Renal pelvis (tissue), 12 donors: ENCODE measurements around the gene GPR39. TPM values are rescaled to one million over a fixed set of nuclear protein-coding genes. Genes with fewer than 3 reads are reported as not detected.
A peak's percentile ranks its signal among the peaks of the same experiment; 100 is the strongest.
"Not testable (repeated sequence)": the region's sequence is repeated elsewhere in the genome, so short reads cannot be mapped to it uniquely, and the experiment has no call there.

Experiments used
- DNase-seq: peaks from one replicate; pipeline ENCODE4 v3.0.0-alpha.2; 2013
- long read RNA-seq, 16 experiments: transcript quantifications; one replicate each; lab custom pipeline, GENCODE V29; 2026
- polyA plus RNA-seq, 3 donors: library from polyadenylated mRNA; unstranded; fragments of 120-200 nt; gene quantifications; one replicate each; pipeline ENCODE4 v1.2.1, GENCODE V29; 2013; ENCODE audit not compliant: insufficient read length in 3 of 3

Gene GPR39
- 1 to 10 TPM; 3.1 to 4.1 (median 4.0) TPM for polyA plus RNA-seq
- long read RNA-seq, donor 1, result 0 reads
- long read RNA-seq, donor 2, result 0 reads
- long read RNA-seq, donor 3, result 0 reads
- long read RNA-seq, donor 4, result 0 reads
- long read RNA-seq, donor 5, partial matches to known transcripts, result 30 of 30 reads
- long read RNA-seq, donor 5, other reads (novel, unspliced or antisense), result 0 of 30 reads
- long read RNA-seq, donor 6, result 0 reads
- long read RNA-seq, donor 7, partial matches to known transcripts, result 23 of 80 reads
- long read RNA-seq, donor 7, other reads (novel, unspliced or antisense), result 57 of 80 reads
- long read RNA-seq, donor 8, partial matches to known transcripts, result 9 of 9 reads
- long read RNA-seq, donor 8, other reads (novel, unspliced or antisense), result 0 of 9 reads
- long read RNA-seq, donor 9, partial matches to known transcripts, result 66 of 71 reads
- long read RNA-seq, donor 9, other reads (novel, unspliced or antisense), result 5 of 71 reads
- long read RNA-seq, donor 10, partial matches to known transcripts, result 6 of 61 reads
- long read RNA-seq, donor 10, other reads (novel, unspliced or antisense), result 55 of 61 reads
- long read RNA-seq, donor 11, partial matches to known transcripts, result 11 of 11 reads
- long read RNA-seq, donor 11, other reads (novel, unspliced or antisense), result 0 of 11 reads
- long read RNA-seq, donor 12, result 0 reads
- long read RNA-seq, donor 13, result 0 reads
- long read RNA-seq, donor 14, result 0 reads
- long read RNA-seq, donor 15, partial matches to known transcripts, result 14 of 79 reads
- long read RNA-seq, donor 15, other reads (novel, unspliced or antisense), result 65 of 79 reads
- long read RNA-seq, donor 16, result 0 reads

GRCh38 chr2:132416723-132417395, at the start of gene GPR39:
Gene GPR39, plus strand, starts transcription at chr2:132416805.
- no peak for DNase-seq

DNA sequence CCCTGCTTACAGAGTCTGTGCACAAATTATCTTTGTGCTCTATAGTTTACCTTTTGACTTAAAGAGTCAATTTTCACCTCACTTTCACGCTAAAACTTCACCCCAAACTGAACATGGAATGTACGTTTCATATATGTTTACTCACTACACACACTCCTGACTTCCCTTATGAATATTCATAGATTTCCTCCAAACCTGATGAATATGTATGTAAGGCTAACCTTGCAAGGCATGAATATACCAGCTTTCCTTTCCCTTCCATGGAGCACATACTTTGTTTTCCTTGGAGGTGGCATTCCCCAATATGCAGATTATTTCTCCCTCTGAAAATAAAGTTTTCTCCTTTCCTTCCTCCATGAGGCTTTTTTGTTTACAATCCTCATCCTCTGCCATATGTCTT, 48.4 kb upstream of the GPR39 start:
- DNase-seq, result no peak

GRCh38 chr2:132372276-132372675, 44.3 kb upstream of the GPR39 start:
- DNase-seq, result no peak

DNA sequence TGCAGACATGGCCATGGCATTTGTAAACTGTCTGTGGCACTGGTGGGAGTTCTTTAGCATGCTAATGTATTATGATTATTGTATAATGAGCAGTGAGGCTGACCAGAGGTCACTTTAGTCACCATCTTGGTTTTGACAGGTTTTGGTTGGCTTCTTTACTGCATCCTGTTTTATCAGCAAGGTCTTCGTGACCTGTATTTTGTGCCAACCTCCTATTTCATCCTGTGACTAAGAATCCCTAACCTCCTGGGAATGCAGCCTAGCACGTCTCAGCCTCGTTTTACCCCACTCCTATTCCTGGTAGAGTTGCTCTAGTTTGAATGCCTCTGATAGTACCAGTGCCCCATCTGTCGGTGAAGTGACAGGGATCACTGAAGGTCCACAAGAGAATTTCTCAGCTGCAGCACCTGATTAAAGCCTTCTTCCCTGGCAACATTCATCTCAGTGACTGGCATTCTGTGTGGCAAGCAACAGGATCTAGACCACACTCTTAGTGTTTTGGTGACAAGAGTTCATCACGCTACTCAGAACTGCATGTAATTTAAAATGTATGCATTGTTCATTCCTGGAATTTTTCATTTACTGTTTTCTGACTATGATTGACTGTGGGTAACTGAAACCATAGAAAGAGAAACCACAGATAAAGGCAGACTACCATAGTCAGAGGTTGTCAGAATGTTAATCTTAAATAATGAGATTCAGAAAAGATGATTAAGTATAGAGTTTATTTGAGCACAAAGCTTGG, 43.0 kb upstream of the GPR39 start:
- DNase-seq, result no peak

DNA sequence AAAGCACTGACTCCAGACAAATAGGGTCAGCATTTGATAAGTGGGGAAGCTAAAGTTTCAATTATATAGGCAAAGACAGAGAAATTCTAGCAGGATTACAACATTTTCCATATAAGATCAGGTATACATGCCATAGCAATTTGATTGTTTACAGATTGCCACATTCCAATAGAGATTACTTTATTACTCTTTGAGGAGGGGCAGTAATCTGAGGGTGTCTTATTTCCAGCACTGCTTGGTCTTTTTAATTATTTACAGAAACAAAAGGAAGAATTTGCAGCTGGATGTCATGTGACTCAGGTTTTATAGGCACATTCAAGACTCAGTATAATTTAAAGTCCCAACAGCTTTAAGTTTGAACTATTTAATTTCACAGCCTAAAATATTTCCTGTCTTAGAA, 42.5 kb upstream of the GPR39 start:
- no peak for DNase-seq

DNA sequence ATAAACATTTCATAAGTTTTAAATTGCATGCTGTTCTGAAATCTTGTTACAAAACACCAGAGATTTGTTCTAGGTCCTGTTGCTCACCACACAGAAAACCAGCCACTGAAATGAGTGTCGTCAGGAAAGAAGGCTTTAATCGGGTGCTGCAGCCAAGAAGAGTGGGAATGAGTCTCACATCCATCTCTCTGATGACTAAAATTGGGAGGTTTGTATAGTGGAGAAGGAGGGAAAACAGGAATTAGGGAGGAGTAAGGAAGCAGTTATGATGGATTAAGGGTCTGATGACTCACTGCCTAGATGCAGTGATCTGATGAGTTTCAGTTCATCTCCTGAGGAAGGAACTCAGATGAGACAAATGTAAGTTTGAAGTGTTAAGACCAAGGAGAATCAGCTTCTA, 42.1 kb upstream of the GPR39 start:
- no peak for DNase-seq

- DNase-seq, result no peak
These were observed 41.6 kb upstream of the GPR39 start for GRCh38 chr2:132374961-132375360.

- DNase-seq, result no peak
These were observed 35.2 kb upstream of the GPR39 start for GRCh38 chr2:132381376-132381775.

- no peak for DNase-seq
These were observed 32.6 kb upstream of the GPR39 start for GRCh38 chr2:132383956-132384355.

GRCh38 chr2:132384491-132385151, 32.0 kb upstream of the GPR39 start:
- no peak for DNase-seq

DNA sequence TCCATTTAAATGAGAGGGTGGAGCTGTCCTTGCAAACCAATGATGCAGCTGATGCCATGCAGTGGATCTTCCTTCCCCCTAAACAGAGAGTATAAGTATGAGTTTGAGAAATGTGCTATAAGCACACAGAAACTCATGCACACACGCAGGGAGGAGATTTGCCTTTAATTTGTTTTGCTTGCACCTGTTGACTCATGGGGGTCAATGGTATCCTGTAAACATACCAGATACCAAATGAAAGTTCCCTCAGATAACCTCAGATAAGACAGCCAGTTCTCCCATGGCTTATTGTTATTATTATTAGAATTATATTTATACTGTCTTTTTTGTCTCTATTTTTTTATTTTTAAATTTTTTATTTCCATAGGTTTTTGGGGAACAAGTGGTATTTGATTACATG, 29.5 kb upstream of the GPR39 start:
- DNase-seq, result no peak

DNA sequence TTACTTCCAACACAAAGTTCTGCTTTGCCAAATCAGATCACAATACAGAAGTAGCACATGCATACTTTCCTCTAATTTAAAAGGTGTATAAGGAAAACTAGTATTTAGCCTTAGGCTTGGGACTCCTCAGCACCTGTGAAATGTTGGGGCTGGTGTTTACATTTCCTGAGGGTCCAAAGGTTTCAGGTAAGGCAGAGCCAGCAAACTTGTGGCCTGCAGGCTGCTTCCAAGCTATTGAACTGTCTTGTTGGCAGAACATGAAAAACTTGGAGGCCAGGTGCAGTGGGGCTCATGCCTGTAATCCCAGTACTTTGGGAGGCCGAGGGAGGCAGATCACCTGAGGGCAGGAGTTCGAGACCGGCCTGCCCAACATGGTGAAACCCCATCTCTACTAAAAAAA, 26.5 kb upstream of the GPR39 start:
- no peak for DNase-seq

DNA sequence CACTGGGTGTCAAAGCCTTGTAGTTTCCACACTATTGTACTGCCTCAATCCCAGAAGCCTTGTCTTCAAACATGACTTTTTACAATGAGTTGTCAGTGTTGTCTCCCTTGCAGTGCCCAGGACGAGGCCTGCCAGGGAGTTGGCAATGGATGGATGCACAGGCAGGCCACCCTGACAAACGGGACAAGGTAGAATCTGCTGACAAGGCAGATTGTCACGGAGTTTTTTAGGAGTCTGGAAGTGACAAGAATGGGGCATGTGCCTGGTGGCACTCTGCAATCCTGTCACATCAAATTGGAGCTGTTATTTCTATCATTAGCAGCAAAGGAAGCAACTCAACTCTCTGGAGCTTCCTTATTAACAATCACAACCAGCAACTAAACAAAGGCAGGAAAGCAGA, 25.2 kb upstream of the GPR39 start:
- no peak for DNase-seq

GRCh38 chr2:132392221-132392620, 24.4 kb upstream of the GPR39 start:
- DNase-seq, result peak; percentile 61

DNA sequence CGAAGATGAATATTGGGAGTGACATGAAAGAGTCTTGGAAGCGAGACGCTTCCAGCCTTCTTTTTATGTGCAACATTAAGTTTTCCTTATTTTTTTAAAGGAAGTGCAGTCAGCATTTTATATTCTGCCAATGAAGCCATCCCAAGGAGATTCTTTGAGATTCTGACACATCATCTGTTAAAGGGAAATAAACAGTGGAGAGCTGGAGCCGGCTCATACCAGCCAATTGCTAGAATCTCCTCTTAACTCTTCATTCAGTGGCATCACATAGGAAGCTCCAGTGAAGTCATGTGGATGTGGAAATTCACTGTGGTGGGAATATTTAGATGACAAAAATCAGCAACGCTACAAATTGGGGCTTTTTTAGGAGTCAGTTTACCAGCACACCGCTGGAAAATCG, 23.7 kb upstream of the GPR39 start:
- DNase-seq, result no peak

DNA sequence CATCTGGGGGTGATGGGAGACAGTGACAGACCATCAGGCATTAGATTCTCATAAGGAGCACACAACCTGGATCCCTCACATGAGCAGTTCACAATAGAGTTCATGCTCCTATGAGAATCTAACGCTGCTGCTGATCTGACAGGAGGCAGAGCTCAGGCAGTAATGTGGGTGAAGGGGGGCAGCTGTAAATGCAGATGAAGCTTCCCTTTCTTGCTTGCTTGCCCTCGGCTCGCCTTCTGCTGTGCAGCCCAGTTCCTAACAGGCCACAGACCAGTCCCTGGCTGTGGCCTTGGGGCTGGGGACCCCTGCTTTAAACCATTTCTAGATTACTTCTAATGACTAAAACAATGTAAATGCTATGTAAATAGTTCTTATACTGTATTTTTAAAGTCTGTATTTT, 19.6 kb upstream of the GPR39 start:
- not testable (repeated sequence) for DNase-seq

DNA sequence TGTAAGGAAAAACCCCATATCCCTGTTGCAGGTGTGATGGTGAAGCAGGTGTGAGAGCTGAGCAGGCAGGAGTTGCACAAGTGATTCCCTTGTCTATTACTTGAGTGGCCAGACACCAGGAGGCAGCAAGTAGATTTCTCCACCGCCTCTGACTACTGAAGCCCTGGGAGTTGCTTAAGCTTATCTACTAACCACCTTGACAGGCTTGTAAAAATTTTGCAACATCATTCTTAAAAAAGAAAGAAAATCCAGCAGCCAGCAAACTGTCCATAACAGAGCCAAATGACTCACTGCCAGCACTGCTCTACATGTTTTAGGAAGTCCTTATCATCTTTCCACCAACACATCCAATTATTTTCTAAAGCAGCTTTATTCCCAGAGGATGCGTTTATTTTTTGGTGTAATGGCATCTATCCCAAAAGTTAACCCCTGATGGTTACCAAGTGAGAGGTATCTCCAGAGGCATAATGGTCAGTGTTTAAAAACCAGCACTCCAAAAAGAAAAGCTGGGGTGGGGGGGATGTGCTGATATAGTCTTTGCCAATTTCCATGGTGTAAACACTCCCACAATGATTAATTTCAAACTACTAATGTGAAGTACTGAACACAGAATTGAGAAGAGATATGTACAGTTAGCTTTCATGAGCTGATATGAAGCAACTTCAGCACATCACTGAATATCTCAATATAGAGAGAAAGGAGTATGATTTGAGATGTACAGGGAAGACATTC, 16.3 kb upstream of the GPR39 start:
- no peak for DNase-seq

GRCh38 chr2:132400901-132401240, 15.7 kb upstream of the GPR39 start:
- no peak for DNase-seq

- no peak for DNase-seq
These were observed 15.3 kb upstream of the GPR39 start for GRCh38 chr2:132401326-132401725.

DNA sequence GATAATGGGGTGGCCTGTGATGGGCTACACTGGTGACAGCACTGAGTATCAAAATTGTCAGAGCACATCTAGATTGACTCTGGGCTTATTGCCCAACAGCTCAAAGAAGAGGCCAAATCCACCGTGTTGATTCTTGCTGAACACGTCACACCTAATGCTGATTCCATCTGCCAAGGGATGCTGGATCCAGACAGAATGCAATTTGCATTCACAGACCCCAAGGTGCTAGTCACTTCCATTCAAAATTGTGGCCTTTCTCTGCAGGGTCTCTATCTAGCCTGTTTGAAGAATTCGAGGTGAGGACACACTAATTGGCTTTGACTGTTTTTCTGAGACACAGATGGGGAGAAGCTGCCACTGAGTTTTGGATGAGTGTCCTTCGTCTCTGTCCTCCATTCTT, 13.5 kb upstream of the GPR39 start:
- no peak for DNase-seq

DNA sequence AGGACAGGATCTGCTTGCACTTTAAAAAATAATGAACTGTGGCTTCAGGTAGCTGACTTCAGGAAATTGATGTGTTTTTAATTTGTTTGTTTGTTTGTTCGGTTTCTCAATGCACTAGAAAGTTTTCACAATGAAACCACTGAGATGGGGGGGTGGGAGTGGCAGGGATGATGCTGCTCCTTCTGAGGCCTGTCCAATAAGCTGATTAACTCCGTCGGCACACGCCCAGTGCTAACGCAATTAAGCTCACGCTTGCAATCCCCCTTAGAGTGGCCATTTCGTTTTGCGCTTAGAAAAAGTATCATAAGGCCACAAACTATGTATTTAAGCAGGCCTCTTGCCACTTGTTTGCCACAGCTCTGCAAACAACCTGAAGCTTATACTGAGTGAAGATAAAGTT, 12.5 kb upstream of the GPR39 start:
- no peak for DNase-seq
